NCI-H345 (cell line): ENCODE results near the gene SMIM9.

Source experiments
- DNase-seq: peaks from one replicate; lab custom pipeline; 2025; lab: John Stamatoyannopoulos, UW

Gene SMIM9

GRCh38 chrX:154815274-154815818, 19.1 kb downstream of the SMIM9 start:
- DNase-seq, result no peak

DNA sequence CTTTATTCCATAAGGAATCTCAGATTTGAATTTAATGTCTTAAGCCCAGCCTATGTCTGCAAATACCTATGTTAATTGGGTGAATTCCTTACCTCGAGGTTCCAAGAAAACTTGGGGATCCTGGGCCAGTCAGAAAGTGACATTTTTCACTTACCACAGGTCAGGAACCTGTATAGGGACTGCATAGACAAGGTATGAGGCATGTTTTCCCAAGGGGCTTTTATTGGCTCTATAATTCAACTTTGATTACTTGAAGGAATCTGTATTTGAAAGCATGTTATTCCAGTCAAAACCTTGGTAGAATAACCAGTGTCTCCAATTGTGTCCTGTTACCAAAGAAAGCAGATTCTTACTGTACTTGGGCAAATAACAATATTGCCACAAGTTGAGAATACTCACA, 20.7 kb downstream of the SMIM9 start:
- no peak for DNase-seq

DNA sequence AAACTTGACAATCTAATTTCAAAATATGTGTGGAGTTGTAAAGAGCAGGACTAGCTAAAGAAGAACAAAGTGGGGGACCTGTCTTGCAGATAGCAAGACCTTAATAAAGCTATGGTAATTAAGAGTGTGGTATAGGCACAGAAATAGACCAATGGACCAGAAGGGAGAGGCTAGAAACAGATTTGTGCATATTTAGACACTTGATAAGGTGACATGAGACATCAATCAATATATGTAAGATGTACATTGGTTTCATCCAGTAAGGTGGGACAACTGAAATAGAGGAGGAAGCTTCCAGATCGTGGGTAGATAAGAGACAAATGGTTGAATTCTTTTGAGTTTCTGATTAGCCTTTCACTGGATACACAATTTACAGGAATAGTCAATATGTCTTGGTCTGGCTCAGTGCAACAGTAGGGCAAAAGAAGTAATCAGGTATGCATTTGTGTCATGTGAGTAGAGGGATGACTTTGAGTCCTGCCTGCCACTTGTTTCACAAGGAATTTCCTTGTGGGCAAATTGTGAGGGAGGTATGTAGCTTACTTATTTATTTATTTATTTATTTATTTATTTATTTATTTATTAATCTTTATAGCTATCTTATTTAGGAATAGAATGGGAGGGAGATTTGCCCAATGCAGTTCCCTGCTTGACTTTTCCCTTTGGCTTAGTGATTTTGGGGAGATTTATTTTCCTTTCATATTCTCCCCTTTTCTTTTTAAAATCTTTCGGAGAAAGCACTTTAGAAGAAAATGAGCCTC, 21.9 kb downstream of the SMIM9 start:
- no peak for DNase-seq

DNA sequence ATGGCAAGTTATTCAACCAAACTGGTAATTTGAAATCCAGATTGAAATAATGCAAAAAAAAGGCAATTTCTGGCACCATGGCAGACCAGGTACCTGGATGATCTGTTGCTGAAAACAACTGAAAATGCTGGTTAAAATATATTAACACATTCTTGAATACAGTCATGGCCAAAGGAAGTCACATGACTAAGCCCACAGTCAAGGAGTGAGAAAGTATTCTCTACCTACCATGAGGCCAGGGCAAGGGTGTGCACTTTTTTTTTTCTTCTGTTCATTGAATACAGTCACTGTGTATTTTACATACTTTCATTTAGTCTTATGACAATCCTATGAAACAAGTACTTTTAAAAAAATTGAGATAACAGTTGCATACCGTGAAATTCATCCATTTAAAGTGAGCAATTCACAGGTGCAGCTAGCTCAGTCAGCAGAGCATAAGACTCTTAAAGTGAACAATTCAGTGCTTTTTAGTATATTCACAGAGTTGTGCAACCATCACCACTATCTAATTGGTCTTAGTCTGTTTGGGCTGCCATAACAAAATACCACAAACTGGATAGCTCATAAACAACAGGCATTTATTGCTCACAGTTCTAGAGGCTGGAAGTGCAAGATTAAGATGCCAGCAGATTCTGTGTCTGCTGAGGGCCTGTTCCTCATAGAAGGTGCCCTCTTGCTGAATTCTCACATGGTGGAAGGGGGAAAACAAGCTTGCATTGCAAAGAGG, 24.4 kb downstream of the SMIM9 start:
- no peak for DNase-seq

DNA sequence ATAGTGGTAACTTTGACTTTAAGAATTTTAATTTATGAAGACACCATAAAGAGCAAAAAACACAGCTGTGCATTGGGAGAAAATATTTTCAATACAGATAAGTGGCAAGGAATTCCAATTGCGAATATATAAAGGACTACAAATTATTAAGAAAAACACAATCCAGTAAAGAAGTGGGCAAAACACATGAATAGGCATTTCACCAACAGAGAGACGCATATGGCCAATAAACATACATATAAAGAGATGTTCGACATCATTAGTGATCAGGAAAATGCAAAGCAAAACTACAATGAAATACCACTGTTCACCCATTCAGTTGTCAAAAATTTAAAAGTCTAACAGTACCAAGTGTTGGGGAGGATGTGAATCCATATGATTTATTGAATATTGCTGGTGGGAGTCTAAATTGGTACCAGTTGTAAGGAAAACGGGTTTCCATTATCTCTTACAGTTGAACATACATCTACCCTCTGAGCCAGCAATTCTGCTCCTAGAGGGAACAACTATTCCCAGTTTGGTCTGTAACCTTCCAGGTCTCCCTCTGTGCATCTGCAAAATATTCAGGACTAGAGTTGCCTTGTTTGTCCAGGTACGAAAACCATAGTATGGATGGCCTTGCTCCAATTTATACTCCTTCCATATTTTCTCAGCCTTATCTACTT, 27.5 kb downstream of the SMIM9 start:
- DNase-seq, result no peak

- DNase-seq, result no peak
These were observed 28.8 kb downstream of the SMIM9 start for GRCh38 chrX:154805696-154806091.

- DNase-seq, result peak; percentile 74
These were observed 29.3 kb downstream of the SMIM9 start, which contains the start of gene MPP1 for GRCh38 chrX:154804957-154805695. Gene MPP1 (minus strand): TSS chrX:154805485. CDS start chrX:154805373, 112 bp downstream.

DNA sequence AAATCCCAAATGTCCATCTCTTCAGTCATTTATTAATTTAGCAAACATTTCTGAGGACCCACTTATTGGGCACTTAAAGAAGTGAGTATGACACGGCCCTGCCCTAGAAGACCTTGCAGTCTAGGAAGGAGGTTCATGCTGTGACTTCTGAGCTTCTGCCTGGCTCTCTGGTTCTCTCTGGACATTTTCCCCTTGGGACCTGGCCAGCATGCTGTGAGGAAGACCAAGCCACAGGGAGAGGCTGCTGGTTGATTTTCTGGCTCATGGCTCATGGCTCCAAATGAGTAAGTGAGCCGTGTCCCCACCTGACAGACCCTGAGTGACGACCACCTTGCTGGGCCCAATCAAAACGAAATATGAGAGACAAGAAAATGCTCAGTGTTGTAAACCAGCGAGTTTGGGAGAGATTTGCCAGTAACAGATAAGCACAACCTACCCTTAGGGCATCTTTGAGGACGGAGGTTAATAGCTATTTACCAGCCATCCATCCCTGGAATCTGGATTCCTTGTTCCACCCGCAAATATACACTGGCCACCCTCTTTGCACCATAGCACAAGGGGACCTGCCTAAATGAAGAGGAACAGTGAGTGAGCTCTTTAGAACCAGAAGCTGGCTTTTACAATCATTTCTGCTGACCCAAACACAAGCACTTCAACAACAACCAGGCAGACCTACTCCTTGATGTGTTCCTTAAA, 30.1 kb downstream of the SMIM9 start:
- DNase-seq, result peak; percentile 3

GRCh38 chrX:154802947-154803346, 31.5 kb downstream of the SMIM9 start:
- DNase-seq, result no peak

DNA sequence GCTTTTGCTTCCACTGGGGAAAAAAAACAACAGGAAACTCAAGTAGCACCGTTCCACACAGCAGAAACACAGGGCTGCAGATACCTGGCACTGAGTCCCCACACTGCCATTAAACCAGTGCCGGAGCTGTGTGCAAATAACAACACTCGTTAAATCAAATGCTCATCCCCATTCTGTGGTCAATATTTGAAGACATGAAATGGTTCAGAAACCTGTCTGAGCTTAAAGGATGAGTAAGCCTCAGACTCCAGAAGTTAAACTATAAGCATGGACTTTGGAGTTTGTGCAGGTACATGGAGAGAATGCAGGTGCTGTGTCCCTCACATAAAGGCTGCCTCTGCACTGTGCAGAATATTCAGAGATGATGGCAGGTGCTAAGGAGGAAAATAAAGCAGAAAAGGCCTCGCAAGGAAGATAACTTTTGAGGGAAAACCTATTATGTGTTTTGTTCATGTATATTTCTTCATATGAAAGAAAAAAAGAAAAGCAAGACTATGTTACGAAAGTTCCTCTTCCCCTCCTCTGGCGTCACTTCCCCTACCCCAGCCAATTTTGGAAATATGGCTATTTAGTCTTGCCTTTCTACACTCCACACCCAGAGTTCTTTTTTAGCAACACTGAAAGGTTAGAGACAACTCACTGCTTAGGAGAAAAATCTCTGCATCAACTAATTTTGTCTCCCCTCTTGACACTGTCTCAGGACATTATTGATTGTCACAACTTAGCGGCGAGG, 33.8 kb downstream of the SMIM9 start:
- peak; percentile 31 for DNase-seq

GRCh38 chrX:154799556-154800348, 34.7 kb downstream of the SMIM9 start:
- DNase-seq, result peak; percentile 91

DNA sequence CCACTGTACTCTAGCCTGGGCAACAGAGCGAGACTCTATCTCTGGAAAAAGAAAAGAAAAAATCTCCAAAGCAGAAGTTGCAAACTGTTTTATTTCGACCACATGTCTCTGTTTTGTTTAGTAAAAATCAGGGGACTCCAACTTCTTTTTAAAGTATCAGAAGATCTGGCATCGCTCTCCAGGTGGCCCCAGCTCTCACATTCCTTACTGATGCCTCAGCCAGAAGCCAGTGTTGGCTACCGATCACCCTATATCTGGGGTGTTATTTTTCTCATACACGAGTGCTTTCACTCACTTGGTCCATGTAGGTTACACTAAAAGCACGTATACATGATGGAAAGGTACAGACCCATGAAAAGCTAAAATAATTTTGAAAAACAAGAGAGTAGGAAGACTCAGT, 37.5 kb downstream of the SMIM9 start:
- no peak for DNase-seq

DNA sequence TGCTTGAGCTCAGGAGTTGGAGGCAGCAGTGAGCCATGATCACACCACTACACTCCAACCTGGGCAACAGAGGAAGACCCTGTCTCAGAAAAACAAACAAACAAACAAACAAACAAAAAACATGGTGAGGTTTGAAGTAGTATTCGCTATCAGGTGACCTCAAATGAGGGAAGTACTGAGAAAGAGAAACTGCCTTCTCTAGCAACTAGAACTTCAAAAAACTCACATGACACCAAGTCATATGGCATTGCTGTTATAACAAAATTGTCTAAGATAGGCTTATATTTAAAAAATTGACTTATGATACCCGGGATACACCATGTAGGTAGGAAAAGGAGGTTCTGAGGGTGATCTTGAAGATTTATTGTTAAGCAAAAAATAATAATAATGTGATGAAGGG, 39.4 kb downstream of the SMIM9 start:
- DNase-seq, result no peak

DNA sequence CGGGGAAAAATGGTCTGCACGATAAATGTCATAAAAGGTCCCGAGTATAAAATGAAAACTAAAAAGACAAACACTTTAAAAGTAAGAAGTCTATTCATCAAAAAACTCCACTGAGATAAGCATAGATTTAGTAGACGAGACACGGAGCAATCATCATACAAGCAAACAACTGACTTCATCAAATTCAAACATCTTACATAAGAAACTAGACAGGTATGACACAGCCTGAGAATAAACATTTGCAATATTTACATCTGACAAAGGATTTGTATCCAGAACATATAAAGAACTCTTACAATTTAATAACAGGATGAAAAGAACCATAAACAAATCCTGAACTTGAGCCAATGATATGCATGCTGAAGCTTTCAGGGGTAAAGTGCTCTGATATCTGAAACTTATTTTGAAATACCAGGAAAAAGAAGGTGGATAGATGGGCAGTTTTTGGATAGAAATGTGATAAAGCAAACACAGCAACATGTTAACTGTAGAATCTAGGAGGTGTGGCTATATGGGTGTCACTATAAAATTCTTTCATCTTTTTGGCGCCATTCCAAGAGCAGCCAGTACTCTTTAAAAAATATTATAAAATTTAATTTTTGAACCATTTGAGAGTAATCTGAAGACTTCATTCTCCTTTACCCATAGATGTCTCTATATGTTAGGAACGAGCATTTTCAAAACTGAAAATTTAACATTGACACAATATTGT, 41.2 kb downstream of the SMIM9 start:
- peak; percentile 6 for DNase-seq

- DNase-seq, result no peak
These were observed 42.5 kb downstream of the SMIM9 start for GRCh38 chrX:154791939-154792338.

DNA sequence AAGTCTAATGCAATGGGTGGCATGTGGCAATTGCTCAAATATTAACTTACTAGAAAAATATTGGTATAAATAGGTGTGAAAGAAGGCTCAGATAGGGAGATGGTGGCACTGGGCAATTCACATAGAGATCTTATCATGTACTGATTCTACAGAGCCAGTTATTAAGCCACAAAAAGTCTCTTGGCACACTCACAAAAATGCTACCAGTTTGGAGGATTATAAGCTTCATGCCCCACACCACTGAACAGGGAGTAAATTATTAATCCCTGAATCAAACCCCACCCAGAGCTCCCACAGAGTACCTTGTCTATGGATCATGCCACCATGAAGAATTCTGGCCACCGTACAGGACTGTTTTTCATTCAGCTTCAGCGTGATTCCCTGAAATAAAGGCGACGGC, 43.0 kb downstream of the SMIM9 start:
- no peak for DNase-seq

GRCh38 chrX:154785716-154786115, 48.7 kb downstream of the SMIM9 start:
- DNase-seq, result no peak

DNA sequence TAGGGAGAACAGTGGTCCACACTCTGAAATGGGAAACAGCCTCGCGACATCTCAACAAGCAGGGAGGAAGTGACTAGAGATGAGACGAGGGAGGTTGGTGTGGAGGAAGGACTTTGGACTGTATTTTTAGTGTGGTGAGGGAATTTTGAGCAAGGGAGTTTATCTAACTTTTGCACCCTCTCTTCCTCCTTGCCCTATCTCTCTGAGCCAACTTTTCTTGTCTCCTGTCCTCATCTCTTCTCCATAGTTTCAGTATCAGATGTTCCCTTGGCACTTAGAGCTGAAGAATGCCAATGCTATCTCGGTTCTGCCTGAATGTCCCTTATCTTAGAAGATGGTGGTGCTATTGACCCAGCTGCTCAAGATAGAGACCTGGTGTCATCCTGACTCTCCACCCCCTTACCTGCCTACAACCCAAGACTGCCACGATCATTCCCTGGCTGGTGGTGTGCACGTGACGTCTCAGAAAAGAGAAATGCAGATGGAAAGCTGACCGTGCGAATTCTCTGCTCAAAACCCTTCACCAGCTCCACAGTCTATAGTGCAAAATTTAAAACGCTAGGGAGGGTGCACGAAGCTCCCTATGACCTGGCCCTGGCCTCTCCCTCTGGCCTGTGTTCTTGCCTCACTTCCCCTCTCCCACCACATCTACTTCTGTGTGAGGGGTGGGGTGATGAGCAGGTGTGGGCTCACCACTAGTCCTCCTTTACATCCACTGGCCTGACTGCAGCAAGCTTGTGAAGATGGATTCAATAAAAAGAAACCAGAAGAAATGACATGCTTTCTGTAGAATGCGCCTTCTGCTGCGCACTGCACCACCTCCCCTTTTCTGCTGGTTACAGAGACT, 50.1 kb downstream of the SMIM9 start:
- DNase-seq, result no peak
